Measurements from ENCODE around the gene ZBED2.

DNA sequence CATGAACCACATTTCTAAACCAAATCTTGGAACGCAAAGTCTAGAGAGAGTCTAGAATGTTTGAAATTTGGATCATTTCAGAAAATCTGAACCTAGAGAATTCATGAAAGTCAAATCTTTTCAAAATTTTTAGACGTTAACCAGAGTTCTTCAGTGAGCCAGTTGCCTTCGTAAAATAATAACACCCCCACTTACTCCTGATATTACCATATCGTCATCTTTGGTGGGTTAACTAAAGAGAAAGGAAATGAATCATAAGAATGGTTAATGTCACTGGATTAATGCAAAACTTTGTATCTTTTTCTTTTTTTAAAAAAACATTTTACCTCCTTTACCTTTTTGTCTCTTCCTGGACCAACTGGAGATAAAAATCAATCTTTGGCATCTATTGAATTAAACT lies 1.2 kb upstream of the ZBED2 start:
- TF ChIP-seq POLR2A (IDR thresholded peaks at IDR 0.05) = no peak
- TF ChIP-seq CTCF (IDR thresholded peaks at IDR 0.05) = no peak

All from vagina (tissue), 2 donors.